Measurements from ENCODE around the gene ADO. TPM values are rescaled to one million over a fixed set of nuclear protein-coding genes. Genes with fewer than 3 reads are reported as not detected.

The ADO gene
- total and polyA plus RNA-seq, 2 donors (not counting 1 experiment from before 2014, with no cell fraction given) = 13.2 to 20.6 TPM

DNA sequence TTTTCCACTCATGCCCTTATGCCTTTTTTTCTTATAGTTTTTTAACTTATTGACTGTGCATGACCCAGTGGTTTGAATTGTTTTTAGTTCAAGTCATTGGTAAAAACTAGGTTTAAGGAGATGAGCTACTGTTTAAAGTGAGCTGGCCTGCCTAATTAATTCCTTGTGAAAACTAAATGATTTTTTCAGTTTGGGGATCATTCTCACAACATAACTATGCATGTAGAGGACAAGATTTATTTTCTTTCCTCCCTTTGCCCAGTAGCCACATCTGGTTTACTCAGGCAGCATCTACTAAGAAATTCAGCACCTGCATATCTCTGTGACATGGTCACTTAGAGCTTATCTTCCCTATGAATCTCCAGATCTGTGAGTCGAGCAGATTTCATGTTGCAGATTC lies 1.7 kb downstream of the ADO start:
- H3K79me2 ChIP-seq (ENCODE audit: control insufficient read depth, insufficient read depth, low read length) = peaks cover 23% of the 10 kb centered on the region
- H3K9ac ChIP-seq (ENCODE audit: insufficient read depth, low read length) = no peak overlapping the region
- TF ChIP-seq, protein P1, sequence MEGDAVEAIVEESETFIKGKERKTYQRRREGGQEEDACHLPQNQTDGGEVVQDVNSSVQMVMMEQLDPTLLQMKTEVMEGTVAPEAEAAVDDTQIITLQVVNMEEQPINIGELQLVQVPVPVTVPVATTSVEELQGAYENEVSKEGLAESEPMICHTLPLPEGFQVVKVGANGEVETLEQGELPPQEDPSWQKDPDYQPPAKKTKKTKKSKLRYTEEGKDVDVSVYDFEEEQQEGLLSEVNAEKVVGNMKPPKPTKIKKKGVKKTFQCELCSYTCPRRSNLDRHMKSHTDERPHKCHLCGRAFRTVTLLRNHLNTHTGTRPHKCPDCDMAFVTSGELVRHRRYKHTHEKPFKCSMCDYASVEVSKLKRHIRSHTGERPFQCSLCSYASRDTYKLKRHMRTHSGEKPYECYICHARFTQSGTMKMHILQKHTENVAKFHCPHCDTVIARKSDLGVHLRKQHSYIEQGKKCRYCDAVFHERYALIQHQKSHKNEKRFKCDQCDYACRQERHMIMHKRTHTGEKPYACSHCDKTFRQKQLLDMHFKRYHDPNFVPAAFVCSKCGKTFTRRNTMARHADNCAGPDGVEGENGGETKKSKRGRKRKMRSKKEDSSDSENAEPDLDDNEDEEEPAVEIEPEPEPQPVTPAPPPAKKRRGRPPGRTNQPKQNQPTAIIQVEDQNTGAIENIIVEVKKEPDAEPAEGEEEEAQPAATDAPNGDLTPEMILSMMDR (conservative IDR thresholded peaks at IDR 0.05 in 1 of 2, IDR thresholded peaks at IDR 0.05 in 1 of 2; ENCODE audit: low read depth in 1 of 2, low read length in 2 of 2) = no peak
- TF ChIP-seq EZH2 (IDR thresholded peaks at IDR 0.05; ENCODE audit: low read length, missing control alignments) = no peak
- peak overlapping the region; percentile 77 for H3K4me2 ChIP-seq (ENCODE audit: extremely low read depth, insufficient read depth, low read length)
- peak in 1 of 2 donors; percentile 32 for DNase-seq (ENCODE audit: low read depth in 2 of 2)
- H3K36me3 ChIP-seq (ENCODE audit: control insufficient read depth, insufficient read depth, low read length) = no peaks in the 10 kb centered on the region
- no peaks in the 10 kb centered on the region for H4K20me1 ChIP-seq (ENCODE audit: control insufficient read depth, extremely low read depth, insufficient read depth, low read length)
- peak overlapping the region; percentile 77 to 96 (median 86) for H3K4me3 ChIP-seq (replicated peaks in 1 of 4; ENCODE audit: control extremely low read depth in 1 of 4, insufficient read depth in 1 of 4, low read depth in 3 of 4, low read length in 4 of 4)
- H2AFZ ChIP-seq (ENCODE audit: low read length) = no peak overlapping the region
- H3K27me3 ChIP-seq (ENCODE audit: control insufficient read depth, insufficient read depth, low read length) = no peaks in the 10 kb centered on the region
- H3K27ac ChIP-seq (ENCODE audit: insufficient read depth, low read length) = no peak overlapping the region
- no peaks in the 10 kb centered on the region for H3K9me3 ChIP-seq (ENCODE audit: control insufficient read depth, insufficient read depth, low read depth, low read length)
- H3K4me1 ChIP-seq (ENCODE audit: control insufficient read depth, extremely low read depth, insufficient read depth, low read length) = peaks cover 6% of the 10 kb centered on the region

DNA sequence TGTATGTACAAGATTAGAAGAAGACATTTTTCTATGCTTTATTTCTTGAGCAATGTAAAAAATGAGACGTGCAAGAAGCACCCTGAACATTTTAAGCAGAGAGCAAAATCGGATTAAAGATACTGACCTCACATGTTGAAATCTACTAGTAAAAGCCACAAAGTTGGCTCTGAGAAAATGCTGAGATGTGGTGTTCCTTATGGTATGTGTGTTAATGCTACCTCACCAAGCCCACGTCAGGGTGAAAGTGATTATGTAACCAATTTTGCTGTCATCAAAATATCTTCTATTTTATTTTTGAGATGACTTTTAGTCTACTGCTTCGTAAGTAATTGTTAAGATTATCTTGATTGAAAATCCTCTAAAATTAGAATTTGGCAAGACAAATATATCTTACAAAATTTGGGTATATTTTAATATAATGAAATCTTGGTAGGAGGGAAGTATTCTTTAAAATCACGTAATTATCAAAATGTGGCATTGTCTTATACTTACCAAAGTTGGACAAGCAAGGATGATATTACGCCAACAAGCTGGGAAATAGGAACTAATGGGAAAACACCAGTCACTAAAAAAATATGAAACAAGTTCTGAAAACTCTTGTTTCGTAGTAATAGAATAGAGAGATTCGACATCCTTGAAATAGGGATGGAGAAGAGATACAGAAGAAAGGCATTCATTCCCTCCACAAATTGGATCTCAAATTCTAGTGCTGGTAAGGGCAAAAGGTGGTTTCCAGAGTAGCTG lies 5.8 kb downstream of the ADO start:
- Histone ChIP-seq H4K20me1 (ENCODE audit: control insufficient read depth, extremely low read depth, insufficient read depth, low read length) (no peaks in the 10 kb centered on the region), H2AFZ (ENCODE audit: low read length) (no peak overlapping the region), H3K27ac (ENCODE audit: insufficient read depth, low read length) (no peak overlapping the region), H3K4me1 (ENCODE audit: control insufficient read depth, extremely low read depth, insufficient read depth, low read length) (peaks cover 6% of the 10 kb centered on the region), H3K79me2 (ENCODE audit: control insufficient read depth, insufficient read depth, low read length) (peaks cover 20% of the 10 kb centered on the region), H3K36me3 (ENCODE audit: control insufficient read depth, insufficient read depth, low read length) (no peaks in the 10 kb centered on the region), H3K4me3 (replicated peaks in 1 of 4; ENCODE audit: control extremely low read depth in 1 of 4, insufficient read depth in 1 of 4, low read depth in 3 of 4, low read length in 4 of 4) (no peak overlapping the region), H3K4me2 (ENCODE audit: extremely low read depth, insufficient read depth, low read length) (no peak overlapping the region), H3K9me3 (ENCODE audit: control insufficient read depth, insufficient read depth, low read depth, low read length) (no peaks in the 10 kb centered on the region), H3K27me3 (ENCODE audit: control insufficient read depth, insufficient read depth, low read length) (peaks cover 14% of the 10 kb centered on the region), H3K9ac (ENCODE audit: insufficient read depth, low read length) (no peak overlapping the region)
- DNase-seq (ENCODE audit: low read depth in 2 of 2) = no peak
- TF ChIP-seq, protein P1 (conservative IDR thresholded peaks at IDR 0.05 in 1 of 2, IDR thresholded peaks at IDR 0.05 in 1 of 2; ENCODE audit: low read depth in 1 of 2, low read length in 2 of 2) = no peak
- no peak for TF ChIP-seq EZH2 (IDR thresholded peaks at IDR 0.05; ENCODE audit: low read length, missing control alignments)

DNA sequence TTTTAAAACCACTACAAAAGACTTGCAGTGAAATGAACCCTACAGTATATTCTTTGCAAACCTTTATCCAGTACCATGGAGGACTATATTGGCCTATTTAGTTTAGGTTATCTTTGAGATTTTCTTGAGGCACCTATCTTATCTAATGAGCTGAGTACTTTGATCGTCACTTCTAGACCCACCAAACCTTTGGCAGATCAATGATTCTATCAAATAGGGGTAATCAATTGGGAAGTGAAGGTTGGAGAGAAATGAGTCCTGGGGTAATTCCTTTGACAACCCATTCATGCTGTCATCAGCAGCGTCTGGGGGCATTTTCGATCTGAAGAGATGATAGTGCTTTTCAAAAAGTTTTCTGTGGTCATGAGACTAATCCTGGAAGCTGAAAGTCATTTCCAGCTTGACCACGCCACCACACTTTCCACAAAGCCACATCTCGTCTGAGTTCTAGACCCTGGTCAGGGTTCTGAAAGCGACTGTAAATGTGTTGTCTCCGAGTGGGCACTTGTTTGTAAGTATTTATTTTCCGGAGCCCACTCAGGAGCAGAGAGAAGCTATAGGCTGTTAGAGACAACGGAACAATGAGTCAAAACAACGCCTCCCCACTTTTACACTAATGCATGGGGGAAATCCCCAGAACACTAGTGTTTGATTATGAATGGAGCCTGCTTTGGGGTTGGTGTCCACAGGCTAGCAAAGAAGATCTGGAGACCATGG lies 6.8 kb downstream of the ADO start:
- Histone ChIP-seq H3K9ac (ENCODE audit: insufficient read depth, low read length) (no peak overlapping the region), H3K79me2 (ENCODE audit: control insufficient read depth, insufficient read depth, low read length) (peaks cover 11% of the 10 kb centered on the region), H3K4me2 (ENCODE audit: extremely low read depth, insufficient read depth, low read length) (no peak overlapping the region), H3K27ac (ENCODE audit: insufficient read depth, low read length) (no peak overlapping the region), H2AFZ (ENCODE audit: low read length) (no peak overlapping the region), H3K4me1 (ENCODE audit: control insufficient read depth, extremely low read depth, insufficient read depth, low read length) (peaks cover 11% of the 10 kb centered on the region), H3K4me3 (replicated peaks in 1 of 4; ENCODE audit: control extremely low read depth in 1 of 4, insufficient read depth in 1 of 4, low read depth in 3 of 4, low read length in 4 of 4) (no peak overlapping the region), H3K36me3 (ENCODE audit: control insufficient read depth, insufficient read depth, low read length) (no peaks in the 10 kb centered on the region), H3K9me3 (ENCODE audit: control insufficient read depth, insufficient read depth, low read depth, low read length) (no peaks in the 10 kb centered on the region), H3K27me3 (ENCODE audit: control insufficient read depth, insufficient read depth, low read length) (peaks cover 20% of the 10 kb centered on the region), H4K20me1 (ENCODE audit: control insufficient read depth, extremely low read depth, insufficient read depth, low read length) (no peaks in the 10 kb centered on the region)
- no peak for DNase-seq (ENCODE audit: low read depth in 2 of 2)
- TF ChIP-seq, protein P1 (conservative IDR thresholded peaks at IDR 0.05 in 1 of 2, IDR thresholded peaks at IDR 0.05 in 1 of 2; ENCODE audit: low read depth in 1 of 2, low read length in 2 of 2) = no peak
- TF ChIP-seq EZH2 (IDR thresholded peaks at IDR 0.05; ENCODE audit: low read length, missing control alignments) = no peak
